Measurements from ENCODE around the gene IFT122.
A peak's percentile ranks its signal among the peaks of the same experiment; 100 is the strongest.

Gene IFT122

GRCh38 chr3:129525341-129525968 lies 85.4 kb downstream of the IFT122 start:
- H3K4me3 Mint-ChIP-seq: no peak overlapping the region
- peaks cover 13 to 33% of the 10 kb centered on the region in 2 donors for H3K4me1 Mint-ChIP-seq
- no peaks in the 10 kb centered on the region for H3K36me3 Mint-ChIP-seq
- ATAC-seq (replicated peaks) (peak; percentile 21 to 46), DNase-seq (peak; percentile 17)
- no peaks in the 10 kb centered on the region for H3K27me3 Mint-ChIP-seq
- H3K27ac Mint-ChIP-seq: peak overlapping the region; percentile 74
- H3K9me3 Mint-ChIP-seq: no peaks in the 10 kb centered on the region

GRCh38 chr3:129526121-129526900 lies 86.3 kb downstream of the IFT122 start:
- Mint-ChIP-seq H3K27me3 (peaks cover 0 to 2% of the 10 kb centered on the region in 2 donors), H3K36me3 (no peaks in the 10 kb centered on the region), H3K4me3 (no peak overlapping the region), H3K27ac (peak overlapping the region; percentile 74), H3K9me3 (no peaks in the 10 kb centered on the region), H3K4me1 (peaks cover 13 to 33% of the 10 kb centered on the region in 2 donors)
- peak; percentile 75 for DNase-seq
- peak; percentile 99 for ATAC-seq (replicated peaks)

GRCh38 chr3:129527262-129527661 lies 87.2 kb downstream of the IFT122 start:
- ATAC-seq (replicated peaks): no peak
- no peaks in the 10 kb centered on the region for H3K9me3 Mint-ChIP-seq
- no peaks in the 10 kb centered on the region for H3K36me3 Mint-ChIP-seq
- DNase-seq: no peak
- peak overlapping the region; percentile 69 for H3K27ac Mint-ChIP-seq
- H3K4me3 Mint-ChIP-seq: no peak overlapping the region
- H3K27me3 Mint-ChIP-seq: peaks cover 6 to 11% of the 10 kb centered on the region in 2 donors
- H3K4me1 Mint-ChIP-seq: peaks cover 16 to 33% of the 10 kb centered on the region in 2 donors

GRCh38 chr3:129528589-129529100 lies 88.6 kb downstream of the IFT122 start, which contains the start of gene RHO:
RHO (plus strand) TSS chr3:129528639; CDS start chr3:129528734, 95 bp downstream.
- ATAC-seq (replicated peaks) (no peak), DNase-seq (no peak)
- Mint-ChIP-seq H3K4me1 (peaks cover 16 to 33% of the 10 kb centered on the region in 2 donors), H3K27me3 (peaks cover 6 to 12% of the 10 kb centered on the region in 2 donors), H3K4me3 (no peak within 1 kb of the TSS), H3K9me3 (no peaks in the 10 kb centered on the region), H3K36me3 (no peaks in the 10 kb centered on the region), H3K27ac (peak within 1 kb of the TSS; percentile 82)

- DNase-seq: no peak
- Mint-ChIP-seq H3K36me3 (no peaks in the 10 kb centered on the region), H3K9me3 (no peaks in the 10 kb centered on the region), H3K27ac (no peak overlapping the region), H3K4me3 (no peak overlapping the region), H3K4me1 (peaks cover 16 to 33% of the 10 kb centered on the region in 2 donors), H3K27me3 (peaks cover 6 to 12% of the 10 kb centered on the region in 2 donors)
- no peak for ATAC-seq (replicated peaks)
These were observed 89.6 kb downstream of the IFT122 start for GRCh38 chr3:129529436-129530210.

GRCh38 chr3:129530251-129530791 lies 90.3 kb downstream of the IFT122 start:
- DNase-seq (no peak), ATAC-seq (replicated peaks) (no peak)
- no peaks in the 10 kb centered on the region for H3K9me3 Mint-ChIP-seq
- H3K36me3 Mint-ChIP-seq: no peaks in the 10 kb centered on the region
- H3K4me3 Mint-ChIP-seq: no peak overlapping the region
- no peak overlapping the region for H3K27ac Mint-ChIP-seq
- peaks cover 6 to 12% of the 10 kb centered on the region in 2 donors for H3K27me3 Mint-ChIP-seq
- peaks cover 16 to 26% of the 10 kb centered on the region in 2 donors for H3K4me1 Mint-ChIP-seq

- H3K27ac Mint-ChIP-seq: no peak overlapping the region
- H3K9me3 Mint-ChIP-seq: no peaks in the 10 kb centered on the region
- H3K4me1 Mint-ChIP-seq: peaks cover 16 to 21% of the 10 kb centered on the region in 2 donors
These were observed 90.8 kb downstream of the IFT122 start for GRCh38 chr3:129530821-129531220.

GRCh38 chr3:129531699-129532098 lies 91.7 kb downstream of the IFT122 start:
- H3K4me3 Mint-ChIP-seq: no peak overlapping the region
- H3K27ac Mint-ChIP-seq: peak overlapping the region; percentile 31
- no peaks in the 10 kb centered on the region for H3K9me3 Mint-ChIP-seq
- ATAC-seq (replicated peaks) (no peak), DNase-seq (no peak)
- H3K4me1 Mint-ChIP-seq: peaks cover 11 to 13% of the 10 kb centered on the region in 2 donors
- no peaks in the 10 kb centered on the region for H3K36me3 Mint-ChIP-seq
- H3K27me3 Mint-ChIP-seq: peaks cover 6 to 12% of the 10 kb centered on the region in 2 donors

More at GRCh38 chr3:129530821-129531220, 90.8 kb downstream of the IFT122 start:
- DNase-seq (no peak), ATAC-seq (replicated peaks) (no peak)
- Mint-ChIP-seq H3K36me3 (no peaks in the 10 kb centered on the region), H3K27me3 (peaks cover 6 to 12% of the 10 kb centered on the region in 2 donors), H3K4me3 (no peak overlapping the region)

- no peak overlapping the region for H3K4me3 Mint-ChIP-seq
These were observed 92.2 kb downstream of the IFT122 start for GRCh38 chr3:129532261-129532660.

GRCh38 chr3:129533406-129533805 lies 93.4 kb downstream of the IFT122 start:
- no peak for ATAC-seq (replicated peaks)
- no peak for DNase-seq
- Mint-ChIP-seq H3K4me1 (peaks cover 0 to 3% of the 10 kb centered on the region in 2 donors), H3K27ac (no peak overlapping the region), H3K4me3 (no peak overlapping the region), H3K36me3 (no peaks in the 10 kb centered on the region), H3K9me3 (no peaks in the 10 kb centered on the region), H3K27me3 (peaks cover 6 to 12% of the 10 kb centered on the region in 2 donors)

More at GRCh38 chr3:129532261-129532660, 92.2 kb downstream of the IFT122 start:
- no peaks in the 10 kb centered on the region for H3K36me3 Mint-ChIP-seq
- peaks cover 7% of the 10 kb centered on the region in 2 donors for H3K4me1 Mint-ChIP-seq
- H3K27me3 Mint-ChIP-seq: peaks cover 6 to 12% of the 10 kb centered on the region in 2 donors
- H3K9me3 Mint-ChIP-seq: no peaks in the 10 kb centered on the region
- no peak for ATAC-seq (replicated peaks)
- no peak overlapping the region for H3K27ac Mint-ChIP-seq
- DNase-seq: no peak

GRCh38 chr3:129534428-129535027 lies 94.5 kb downstream of the IFT122 start:
- no peak overlapping the region for H3K4me3 Mint-ChIP-seq
- no peaks in the 10 kb centered on the region for H3K36me3 Mint-ChIP-seq
- no peaks in the 10 kb centered on the region for H3K9me3 Mint-ChIP-seq
- no peak for ATAC-seq (replicated peaks)
- no peak overlapping the region for H3K27ac Mint-ChIP-seq
- H3K27me3 Mint-ChIP-seq: peaks cover 6 to 12% of the 10 kb centered on the region in 2 donors
- H3K4me1 Mint-ChIP-seq: peaks cover 0 to 3% of the 10 kb centered on the region in 2 donors
- no peak for DNase-seq

- Mint-ChIP-seq H3K9me3 (no peaks in the 10 kb centered on the region), H3K27me3 (peaks cover 6 to 12% of the 10 kb centered on the region in 2 donors), H3K36me3 (no peaks in the 10 kb centered on the region), H3K27ac (no peak overlapping the region), H3K4me1 (peaks cover 0 to 3% of the 10 kb centered on the region in 2 donors), H3K4me3 (no peak overlapping the region)
- DNase-seq: no peak
- no peak for ATAC-seq (replicated peaks)
These were observed 95.1 kb downstream of the IFT122 start for GRCh38 chr3:129535075-129535474.

- H3K27ac Mint-ChIP-seq: no peak overlapping the region
- H3K4me3 Mint-ChIP-seq: no peak overlapping the region
- H3K9me3 Mint-ChIP-seq: no peaks in the 10 kb centered on the region
- ATAC-seq (replicated peaks): no peak
- peaks cover 0 to 3% of the 10 kb centered on the region in 2 donors for H3K4me1 Mint-ChIP-seq
- H3K36me3 Mint-ChIP-seq: no peaks in the 10 kb centered on the region
- DNase-seq: no peak
- peaks cover 6 to 10% of the 10 kb centered on the region in 2 donors for H3K27me3 Mint-ChIP-seq
These were observed 96.3 kb downstream of the IFT122 start for GRCh38 chr3:129536374-129536667.
